GM21360 (cell line): ENCODE measurements around the gene SESN1.

Experiments used
- ATAC-seq: cut with Tn5 transposase; IDR thresholded peaks from one replicate; pipeline ENCODE4 v1.9.1; 2021; ENCODE audit warnings: mild to moderate bottlenecking, moderate library complexity; ENCODE audit not compliant: unreplicated experiment

SESN1 gene

GRCh38 chr6:109062216-109062615 is 32.4 kb downstream of the SESN1 start:
- no peak for ATAC-seq

- ATAC-seq, result no peak
These were observed 34.1 kb downstream of the SESN1 start for GRCh38 chr6:109060571-109060970.

- no peak for ATAC-seq
These were observed 35.0 kb downstream of the SESN1 start for GRCh38 chr6:109059571-109060021.

DNA sequence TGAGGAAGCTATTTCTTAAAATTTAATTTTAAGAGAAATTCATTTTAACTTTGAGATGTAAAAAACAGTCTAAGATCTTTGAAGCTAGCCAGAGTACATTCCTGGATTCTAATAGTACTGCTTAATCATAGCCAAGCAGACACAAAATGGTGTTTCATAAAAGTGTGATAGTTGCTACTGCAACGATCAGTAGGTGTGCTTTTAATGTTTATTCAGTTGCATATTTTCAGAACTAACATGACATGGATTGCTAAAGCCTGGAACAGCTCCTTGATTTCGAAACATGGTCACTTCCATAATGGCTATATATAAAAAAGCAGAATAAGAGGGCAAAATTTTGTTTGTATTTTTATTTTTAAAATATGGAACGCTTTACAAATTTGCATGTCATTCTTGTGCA is 35.5 kb downstream of the SESN1 start:
- ATAC-seq, result no peak

DNA sequence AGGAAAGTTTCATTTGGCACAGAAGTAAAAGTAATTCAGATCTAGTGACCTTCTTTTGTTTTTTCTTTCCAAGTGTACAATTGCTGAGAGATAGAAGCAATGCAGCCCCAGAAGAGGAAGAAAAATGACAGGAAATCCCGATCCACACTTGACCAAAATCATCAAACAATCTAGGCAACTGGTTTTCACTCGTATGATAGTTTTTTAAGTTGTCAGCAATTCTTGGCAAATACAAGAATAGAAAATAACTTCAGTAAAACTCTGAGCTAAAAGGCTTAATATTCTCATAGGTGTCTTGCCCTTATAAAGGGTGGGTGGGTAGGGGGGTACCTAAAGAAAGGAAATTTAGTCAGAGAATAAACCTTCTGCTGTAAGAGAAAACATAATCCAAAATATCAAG is 36.0 kb downstream of the SESN1 start:
- ATAC-seq, result no peak

DNA sequence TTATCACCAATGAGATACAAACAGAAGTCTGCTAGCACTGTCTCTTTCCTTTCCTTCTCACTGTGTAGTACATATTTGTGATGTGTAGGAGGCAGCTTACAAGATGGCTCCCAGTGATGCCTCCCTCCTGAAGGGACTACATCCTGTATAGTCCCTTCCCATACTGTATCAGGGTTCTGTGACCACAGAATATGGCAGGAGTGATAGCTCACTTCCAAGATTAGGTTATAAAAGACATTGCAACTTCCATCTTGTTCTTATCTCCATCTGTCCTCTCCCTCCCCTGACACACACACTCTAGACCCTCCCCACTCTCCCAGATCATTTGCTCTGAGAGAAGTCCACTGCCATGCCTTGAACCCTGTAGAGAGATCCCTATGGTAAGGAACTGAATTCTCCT is 38.0 kb downstream of the SESN1 start:
- ATAC-seq, result no peak

- ATAC-seq, result no peak
These were observed 38.8 kb downstream of the SESN1 start for GRCh38 chr6:109055771-109056235.

- no peak for ATAC-seq
These were observed 41.3 kb downstream of the SESN1 start for GRCh38 chr6:109053336-109053735.

DNA sequence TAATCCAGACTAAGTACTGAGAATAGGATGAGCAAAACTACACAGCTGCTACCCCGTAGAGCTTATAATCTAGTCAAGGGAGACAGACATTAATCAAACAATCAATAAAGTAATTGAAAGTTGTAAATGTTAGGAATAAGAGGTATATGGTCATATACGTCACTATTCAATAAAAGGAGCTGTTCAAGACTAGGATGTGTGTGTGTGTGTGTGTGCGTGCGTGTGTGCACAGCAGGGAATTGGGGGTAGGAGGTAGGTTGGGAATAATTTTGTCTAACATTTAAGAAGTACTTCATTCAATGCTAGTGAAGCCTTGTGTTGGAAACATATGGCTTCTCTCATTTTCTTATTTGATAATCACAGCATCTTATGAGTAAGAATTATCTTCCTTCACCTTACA is 41.8 kb downstream of the SESN1 start:
- ATAC-seq, result no peak

DNA sequence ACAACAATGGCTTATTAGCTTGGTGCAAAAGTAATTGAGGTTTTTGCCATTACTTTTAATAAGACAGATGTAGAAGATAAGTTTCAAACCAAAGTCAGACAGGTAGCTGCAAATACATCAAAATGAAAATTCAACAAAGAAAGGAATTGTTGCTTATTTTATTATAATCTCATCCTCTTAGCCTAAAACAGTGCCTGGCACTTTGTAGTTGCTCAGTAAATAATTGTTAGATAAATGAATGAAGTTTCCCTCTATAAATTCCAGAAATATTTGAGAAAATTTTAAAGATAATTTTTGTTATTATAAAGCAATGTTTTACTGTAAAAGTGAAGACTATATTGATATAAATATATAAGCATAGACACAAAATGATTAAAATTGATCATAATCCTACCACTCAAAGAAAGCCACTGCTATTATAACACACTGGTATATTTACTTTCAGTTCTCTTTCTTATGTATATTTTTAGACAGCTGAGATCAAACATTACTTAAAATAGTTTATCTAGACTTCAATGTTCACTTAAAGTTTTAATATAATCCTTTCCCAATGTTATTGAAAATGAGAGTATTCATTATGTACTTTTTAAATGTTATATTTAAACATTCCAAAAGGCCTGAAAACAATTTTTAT is 42.5 kb downstream of the SESN1 start:
- no peak for ATAC-seq

DNA sequence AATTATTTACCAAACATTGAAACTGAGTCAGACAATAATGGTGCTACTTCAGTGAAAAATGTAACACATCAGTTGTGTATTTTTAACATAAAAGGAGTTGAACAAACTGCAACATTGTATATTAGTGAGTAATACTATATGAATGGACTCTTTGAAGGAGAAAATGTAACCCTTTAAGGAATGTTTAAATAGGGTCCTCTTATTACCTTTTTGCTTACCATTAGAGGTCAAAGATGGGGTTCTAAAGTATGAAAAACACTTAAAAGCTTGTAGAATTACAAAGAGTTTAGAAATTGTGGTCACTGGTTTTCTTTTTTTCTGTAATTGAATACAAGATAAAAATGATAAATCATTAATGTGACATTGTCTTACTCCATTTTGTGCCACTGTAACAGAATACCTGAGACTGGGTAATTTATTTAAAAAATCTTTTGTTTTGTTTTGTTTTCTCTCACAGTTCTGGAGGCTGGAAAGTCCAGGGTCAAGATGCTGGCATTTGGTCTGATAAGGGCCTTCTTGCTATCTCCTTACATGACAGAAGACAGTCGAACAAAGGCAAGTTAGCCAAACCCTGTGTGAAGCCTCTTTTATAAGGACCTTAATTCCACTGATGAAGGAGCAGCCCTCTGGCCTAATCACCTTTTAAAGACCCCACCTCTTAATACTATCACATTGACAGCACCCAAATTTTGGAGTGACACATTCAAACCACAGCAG is 43.2 kb downstream of the SESN1 start:
- ATAC-seq, result no peak

DNA sequence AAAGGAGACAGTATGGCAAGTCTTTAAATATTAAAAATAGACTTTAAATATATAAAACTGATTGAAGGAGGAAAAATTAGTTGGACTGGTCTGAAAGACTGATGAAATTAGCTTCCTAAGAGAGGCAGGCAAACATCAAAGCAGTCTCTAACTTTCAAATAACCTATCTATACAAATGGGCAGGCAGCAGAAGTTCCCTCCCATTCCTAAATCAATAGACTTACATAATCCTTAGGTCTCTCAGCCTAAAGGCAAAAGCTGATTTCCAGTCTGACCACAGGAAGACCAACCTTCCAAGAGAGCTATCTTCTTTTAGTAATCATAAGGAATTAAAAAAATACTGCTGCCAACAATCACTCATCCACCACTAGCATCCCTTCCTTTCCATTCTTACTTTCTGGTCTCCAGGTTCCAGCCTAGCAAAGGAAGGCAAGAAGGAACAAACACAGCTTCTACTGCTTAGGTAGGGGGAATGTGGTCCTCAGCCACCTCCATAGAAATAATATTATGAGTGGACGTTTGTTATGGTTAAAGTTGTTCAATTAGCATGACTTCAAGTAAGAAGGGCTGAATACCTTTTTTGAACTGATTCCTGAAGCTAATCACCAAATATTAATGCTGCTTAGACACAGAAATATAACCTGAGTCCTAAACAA is 44.1 kb downstream of the SESN1 start:
- no peak for ATAC-seq

DNA sequence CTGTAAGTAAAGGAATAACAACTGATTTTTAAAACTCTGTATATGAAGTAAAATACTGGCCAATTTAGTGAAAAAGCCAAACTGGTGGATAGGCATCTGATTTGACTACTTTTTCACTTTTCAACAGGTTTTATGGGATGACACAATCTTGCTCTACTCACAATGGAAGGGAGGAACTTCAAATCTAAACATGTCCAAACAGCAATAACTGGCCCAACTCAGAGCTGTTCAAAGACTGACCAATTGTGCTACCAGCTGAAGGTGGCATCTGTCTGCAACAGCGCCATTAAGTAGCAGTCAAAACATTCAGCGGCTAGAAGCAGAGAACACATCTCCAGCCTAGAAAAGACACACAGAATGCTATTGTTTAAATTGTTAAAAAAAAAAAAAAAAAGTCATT is 44.6 kb downstream of the SESN1 start:
- no peak for ATAC-seq

GRCh38 chr6:109048670-109049415 is 45.8 kb downstream of the SESN1 start:
- no peak for ATAC-seq

- ATAC-seq, result no peak
These were observed 46.5 kb downstream of the SESN1 start for GRCh38 chr6:109048176-109048575.

GRCh38 chr6:109045493-109045892 is 49.2 kb downstream of the SESN1 start:
- ATAC-seq, result no peak

GRCh38 chr6:109039795-109040194 is 54.9 kb downstream of the SESN1 start:
- no peak for ATAC-seq

DNA sequence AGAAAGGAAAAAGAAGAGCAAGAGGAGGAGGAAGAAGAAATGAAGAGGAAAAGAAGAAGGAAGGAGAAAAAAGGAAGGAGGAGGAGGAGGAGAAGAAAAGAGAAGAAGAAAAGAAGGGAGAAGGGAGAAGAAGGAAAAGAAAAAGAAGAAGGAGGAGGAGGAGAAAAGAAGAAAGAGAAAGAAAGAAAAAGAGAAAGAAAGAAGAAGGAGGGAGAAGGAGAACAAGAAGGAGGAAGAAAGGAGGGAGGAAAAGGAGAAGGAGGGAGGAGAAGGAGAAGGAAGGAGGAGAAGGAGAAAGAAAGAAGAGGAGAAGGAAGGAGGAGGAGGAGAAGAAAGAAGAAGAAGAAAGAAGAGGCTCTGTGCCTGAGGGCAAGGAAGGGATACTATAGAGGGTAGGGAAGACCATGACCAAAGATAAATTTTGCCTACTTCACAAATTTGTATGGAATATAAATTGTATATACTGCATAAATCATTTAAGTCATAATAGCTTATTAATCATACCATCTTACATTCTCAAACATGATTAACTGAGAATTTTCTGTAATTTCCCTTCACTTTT is 55.7 kb downstream of the SESN1 start:
- ATAC-seq, result no peak

DNA sequence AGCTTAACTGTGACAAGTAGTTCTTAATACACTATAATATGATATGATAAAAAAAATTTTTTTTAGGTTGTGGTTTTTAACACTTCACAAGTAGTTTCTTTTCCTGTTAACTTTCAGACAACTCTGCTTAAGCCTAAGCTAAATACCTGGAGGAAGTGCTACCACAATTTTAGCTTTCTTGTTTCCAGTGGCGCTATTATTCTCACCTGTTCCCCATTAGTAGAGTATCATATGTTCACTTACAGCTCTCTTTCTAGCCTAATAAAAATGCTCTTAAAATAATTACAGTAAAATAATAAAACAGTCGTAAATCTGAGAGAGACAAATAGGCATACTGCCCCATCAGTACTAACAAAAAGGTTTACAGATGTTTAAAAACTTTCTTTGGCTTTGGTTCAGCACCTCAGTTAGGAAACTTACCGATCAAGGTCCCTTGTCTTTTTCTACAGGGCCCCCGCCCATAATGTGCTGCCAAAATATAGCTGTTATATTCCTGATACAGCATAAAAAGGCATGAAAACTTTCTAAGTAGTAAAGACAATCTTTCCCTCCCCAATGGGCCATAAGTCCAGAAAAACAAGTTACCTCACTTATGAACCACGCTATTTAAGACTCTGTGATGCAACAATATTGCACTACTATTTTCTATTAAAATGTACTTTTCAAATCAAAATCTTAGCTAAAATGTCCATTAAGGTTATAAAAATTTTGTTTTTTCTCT is 57.9 kb downstream of the SESN1 start:
- no peak for ATAC-seq

- ATAC-seq, result no peak
These were observed 60.1 kb downstream of the SESN1 start for GRCh38 chr6:109034526-109034925.
